Measurements from ENCODE around the gene THRA. TPM values are rescaled to one million over a fixed set of nuclear protein-coding genes. Genes with fewer than 3 reads are reported as not detected.

Gene THRA
- total and polyA plus RNA-seq, 2 of the 8 experiments (the other 6 are each of a cell fraction or from before 2014, with no cell fraction given) = 6.4 to 10.2 TPM

DNA sequence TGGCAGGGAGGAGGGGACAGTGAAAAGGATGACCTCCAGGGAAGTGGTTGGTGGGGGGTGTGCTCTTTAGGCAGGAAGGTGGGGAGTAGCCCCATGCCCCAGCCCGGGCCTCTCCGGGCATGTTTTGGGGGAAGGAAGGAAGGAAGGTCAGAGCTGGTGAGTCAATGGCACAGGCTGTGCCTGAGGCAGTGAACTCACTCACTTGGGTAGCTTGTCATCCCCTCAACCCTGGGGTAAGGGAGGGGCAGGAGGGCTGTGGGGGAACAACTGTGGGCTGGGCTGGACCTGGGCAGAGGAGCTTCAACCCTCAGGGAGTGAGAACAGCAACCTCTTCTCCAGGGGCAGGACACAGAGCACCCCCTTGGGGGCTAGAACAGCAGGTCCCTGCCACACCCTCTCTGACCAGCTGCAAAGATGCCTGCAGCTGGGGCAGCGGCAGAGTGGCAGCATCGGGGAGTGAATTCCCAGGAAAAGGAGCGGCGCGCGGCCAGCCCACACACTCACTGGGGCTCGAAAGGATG lies 41.3 kb upstream of the THRA start:
- Histone ChIP-seq H3K36me3 (ENCODE audit: control insufficient read depth in 2 of 4, insufficient read depth in 4 of 4, low read length in 3 of 4) (peaks cover 12 to 29% (median 25%) of the 10 kb centered on the region in 4 experiments), H4K5ac (ENCODE audit: insufficient read length, low read depth, low read length) (no peak overlapping the region), H3K14ac (ENCODE audit: insufficient read length) (no peak overlapping the region), H3K56ac (replicated peaks; ENCODE audit: insufficient read length, low read depth, low read length) (no peak overlapping the region), H3K4me1 (replicated peaks in 1 of 4; ENCODE audit: control insufficient read depth in 3 of 4, insufficient read depth in 4 of 4, low read length in 3 of 4) (peaks cover 0 to 24% (median 16%) of the 10 kb centered on the region in 4 experiments; a peak in 6 of 7 replicates), H2BK5ac (ENCODE audit: low read depth, low read length) (no peak overlapping the region), H3K79me1 (ENCODE audit: low read depth, low read length) (0 out of 2 replicates have a peak, but pooled peaks cover 2% of the 10 kb centered on the region), H4K8ac (ENCODE audit: extremely low read depth, insufficient read depth, low read length) (no peak overlapping the region), H3K4me2 (ENCODE audit: insufficient read depth in 1 of 2, low read depth in 2 of 2, low read length in 2 of 2) (no peak overlapping the region), H3K4ac (replicated peaks; ENCODE audit: insufficient read length, low read depth, low read length) (no peak overlapping the region), H4K20me1 (replicated peaks in 1 of 2; ENCODE audit: control insufficient read depth in 1 of 2, insufficient read depth in 2 of 2, low read length in 2 of 2) (no peaks in the 10 kb centered on the region), H2AK5ac (ENCODE audit: low read depth, low read length) (no peak overlapping the region), H3K23me2 (ENCODE audit: low read depth, low read length) (no peaks in the 10 kb centered on the region; the same call in 1 of the 2 replicates), H2BK12ac (ENCODE audit: low read depth, low read length) (no peak overlapping the region), H3K27me3 (replicated peaks in 1 of 4; ENCODE audit: control insufficient read depth in 3 of 4, extremely low read depth in 1 of 4, insufficient read depth in 3 of 4, low read length in 3 of 4) (no peaks in the 10 kb centered on the region), H2AFZ (ENCODE audit: low read length) (no peak overlapping the region), H3K18ac (ENCODE audit: extremely low read depth, low read length) (no peak overlapping the region), H2BK15ac (ENCODE audit: low read length) (no peak overlapping the region), H4K91ac (replicated peaks; ENCODE audit: insufficient read length, low read length) (no peak overlapping the region), H3K79me2 (ENCODE audit: control insufficient read depth in 1 of 2, insufficient read depth in 2 of 2, low read length in 2 of 2) (no peaks in the 10 kb centered on the region), H3K4me3 (ENCODE audit: extremely low read depth in 1 of 4, insufficient read depth in 2 of 4, low read depth in 3 of 4, low read length in 4 of 4) (no peak overlapping the region), H2BK120ac (replicated peaks; ENCODE audit: low read depth, low read length) (no peak overlapping the region), H3K9ac (replicated peaks in 1 of 4; ENCODE audit: extremely low read depth in 1 of 4, low read depth in 3 of 4, low read length in 3 of 4) (no peak overlapping the region), H3K23ac (ENCODE audit: insufficient read length) (no peak overlapping the region), H3K27ac (ENCODE audit: low read depth, low read length) (no peak overlapping the region), H3K9me3 (ENCODE audit: insufficient read depth in 2 of 2, low read depth in 1 of 2, low read length in 1 of 2) (no peaks in the 10 kb centered on the region), H2BK20ac (ENCODE audit: low read length) (no peak overlapping the region)
- WGBS, 2 experiments (ENCODE audit: extremely low coverage in 1 of 2, insufficient coverage in 1 of 2, insufficient read length in 1 of 2, insufficient replicate concordance in 2 of 2, low coverage in 1 of 2, low lambda C conversion rate in 2 of 2, missing lambda C conversion rate in 1 of 2) = 95% methylated on average over 9 of the region's 9 CpGs; no CpG with 5 or more reads in 1 of the 2 experiments
- CTCF ChIA-PET (ENCODE audit: partially characterized antibody) = interaction anchor here (0.7 to 29.7 kb wide), 11 partner anchors 10 to 264 kb away, joined by 3 to 876 read pairs (median 5); partner anchors contain the start of genes CSF3, MED24 and THRA
- TF ChIP-seq, protein P1, sequence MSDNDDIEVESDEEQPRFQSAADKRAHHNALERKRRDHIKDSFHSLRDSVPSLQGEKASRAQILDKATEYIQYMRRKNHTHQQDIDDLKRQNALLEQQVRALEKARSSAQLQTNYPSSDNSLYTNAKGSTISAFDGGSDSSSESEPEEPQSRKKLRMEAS (IDR thresholded peaks at IDR 0.05) = no peak
- TF ChIP-seq TAF1 (IDR thresholded peaks at IDR 0.05; ENCODE audit: low read depth, low read length) = no peak
- TF ChIP-seq CHD1 (IDR thresholded peaks at IDR 0.05; ENCODE audit: low read depth, low read length) = no peak
- no peak for TF ChIP-seq BCL11A (IDR thresholded peaks at IDR 0.05; ENCODE audit: low read depth in 2 of 2, low read length in 2 of 2)
- FAIRE-seq (no peak), DNase-seq (ENCODE audit: low read depth in 1 of 2, low spot score in 2 of 2) (no peak)
- POLR2A ChIA-PET (ENCODE audit: partially characterized antibody) = interaction anchor here (0.6 to 1.9 kb wide), 5 partner anchors 8 to 101 kb away, joined by 3 to 6 read pairs (median 4); no protein-coding TSS in a partner anchor

All from H1 (cell line).